DMS153 (cell line): ENCODE results near the gene BBS4.
"Not testable (repeated sequence)": the region's sequence is repeated elsewhere in the genome, so short reads cannot be mapped to it uniquely, and the experiment has no call there.

Source experiments
- DNase-seq: peaks from one replicate; lab custom pipeline; 2025; lab: John Stamatoyannopoulos, UW

Gene BBS4

DNA sequence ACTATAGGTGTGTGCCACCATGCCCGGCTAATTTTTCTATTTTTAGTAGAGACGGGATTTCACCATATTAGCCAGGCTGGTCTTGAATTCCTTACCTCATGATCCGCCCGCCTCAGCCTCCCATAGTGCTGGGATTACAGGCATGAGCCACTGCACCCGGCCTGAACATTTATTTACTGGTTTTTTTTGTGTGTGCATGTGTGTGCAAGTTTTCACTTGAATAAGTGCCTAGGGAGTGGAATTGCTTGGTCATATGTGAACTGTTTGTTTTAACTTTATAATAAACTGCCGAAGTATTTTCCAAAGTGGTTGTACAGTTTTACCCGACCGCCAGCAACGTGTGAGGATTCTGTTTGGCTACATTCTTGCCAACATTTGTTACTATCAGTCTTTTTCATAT is 14.1 kb downstream of the BBS4 start:
- DNase-seq: no peak

DNA sequence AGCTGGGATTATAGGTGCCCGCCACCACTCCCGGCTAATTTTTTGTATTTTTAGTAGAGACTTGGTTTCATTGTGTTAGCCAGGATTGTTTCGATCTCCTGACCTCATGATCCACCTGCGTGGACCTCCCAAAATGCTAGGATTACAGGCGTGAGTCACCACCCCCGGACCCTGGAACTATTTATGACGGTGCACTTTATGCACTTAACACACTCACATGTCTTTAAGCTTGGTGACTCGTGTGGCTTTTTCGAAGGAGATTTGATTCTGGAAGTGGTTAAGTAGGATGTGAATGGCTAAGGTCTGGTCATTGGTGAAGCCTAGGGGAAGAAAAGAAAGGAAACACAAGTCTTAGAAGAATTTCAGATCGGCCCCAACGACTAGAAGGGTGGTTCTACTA is 20.3 kb downstream of the BBS4 start:
- no peak for DNase-seq

DNA sequence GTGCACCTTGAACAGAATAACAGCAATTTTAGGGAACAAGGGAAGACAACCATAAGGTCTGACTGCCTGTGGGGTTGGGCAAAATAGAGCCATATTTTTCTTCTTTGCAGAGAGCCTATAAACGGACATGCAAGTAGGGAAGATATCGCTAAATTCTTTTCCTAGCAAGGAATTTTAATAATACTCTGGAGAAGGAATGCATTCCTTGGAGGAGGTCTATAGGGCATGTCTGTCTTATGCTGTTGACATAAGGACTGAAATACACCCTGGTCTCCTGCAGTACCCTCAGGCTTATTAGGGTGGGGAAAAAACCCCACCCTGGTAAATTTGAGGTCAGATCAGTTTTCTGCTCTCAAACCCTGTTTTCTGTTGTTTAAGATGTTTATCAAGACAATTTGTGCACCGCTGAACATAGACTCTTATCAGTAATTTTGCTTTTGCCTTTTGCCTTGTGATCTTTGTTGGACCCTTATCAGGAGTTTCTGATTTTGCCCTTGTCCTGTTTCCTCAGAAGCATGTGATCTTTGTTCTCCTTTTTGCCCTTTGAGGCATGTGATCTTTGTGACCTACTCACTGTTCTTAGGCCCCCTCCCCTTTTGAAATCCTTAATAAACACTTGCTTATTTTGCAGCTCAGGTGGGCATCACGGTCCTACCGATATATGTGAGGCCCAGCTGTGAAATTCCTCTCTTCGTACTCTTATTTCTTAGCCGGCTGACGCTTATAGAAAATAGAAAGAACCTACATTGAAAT is 22.7 kb downstream of the BBS4 start:
- not testable (repeated sequence) for DNase-seq

DNA sequence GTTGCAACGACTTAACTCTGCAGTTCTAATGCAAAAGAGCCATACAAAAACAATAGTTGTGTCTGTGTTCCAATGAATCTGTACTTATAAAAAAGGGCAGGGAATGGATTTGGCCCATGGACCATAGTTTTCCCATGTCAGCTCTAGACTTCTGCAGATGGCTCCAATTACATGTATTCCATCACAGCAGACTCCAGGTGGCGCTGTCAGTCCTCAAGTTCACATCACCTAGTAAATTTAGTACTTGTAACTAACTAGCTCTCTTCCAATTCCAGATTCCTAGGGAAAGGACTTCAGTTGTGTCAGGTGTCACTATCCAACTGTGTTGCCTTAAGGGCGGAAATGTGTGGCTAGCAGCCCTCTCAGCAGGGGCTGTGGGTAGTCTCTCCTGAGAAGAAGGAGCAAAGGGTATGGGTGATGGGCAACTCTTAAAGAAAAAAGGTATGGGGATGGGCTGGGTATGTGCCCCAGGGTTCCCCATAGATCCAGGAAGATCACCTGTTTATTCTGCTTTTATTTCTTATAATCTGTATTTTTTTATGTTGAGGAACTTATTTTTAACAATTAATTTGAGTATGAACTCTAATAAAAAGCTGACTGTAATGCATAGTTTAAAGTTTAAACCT is 36.2 kb downstream of the BBS4 start:
- no peak for DNase-seq

DNA sequence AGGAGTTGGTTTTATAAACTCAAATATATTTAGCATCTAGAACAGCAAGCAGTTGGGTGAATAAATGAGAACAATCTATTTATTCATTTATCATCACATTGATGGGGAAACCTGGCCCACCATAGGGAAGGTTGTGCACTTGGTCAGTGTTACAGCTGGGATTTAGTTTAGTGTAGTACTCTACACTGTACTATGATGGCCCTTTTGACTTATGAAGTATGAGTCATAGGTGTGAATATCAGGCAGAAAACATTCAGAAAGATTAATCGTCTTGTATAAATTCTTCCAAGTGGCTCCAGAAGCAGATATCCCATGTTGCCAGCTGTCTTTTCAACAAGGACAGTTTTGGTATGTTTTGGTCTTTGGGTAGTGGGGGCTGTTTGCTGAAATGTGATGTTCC is 38.0 kb downstream of the BBS4 start:
- no peak for DNase-seq

DNA sequence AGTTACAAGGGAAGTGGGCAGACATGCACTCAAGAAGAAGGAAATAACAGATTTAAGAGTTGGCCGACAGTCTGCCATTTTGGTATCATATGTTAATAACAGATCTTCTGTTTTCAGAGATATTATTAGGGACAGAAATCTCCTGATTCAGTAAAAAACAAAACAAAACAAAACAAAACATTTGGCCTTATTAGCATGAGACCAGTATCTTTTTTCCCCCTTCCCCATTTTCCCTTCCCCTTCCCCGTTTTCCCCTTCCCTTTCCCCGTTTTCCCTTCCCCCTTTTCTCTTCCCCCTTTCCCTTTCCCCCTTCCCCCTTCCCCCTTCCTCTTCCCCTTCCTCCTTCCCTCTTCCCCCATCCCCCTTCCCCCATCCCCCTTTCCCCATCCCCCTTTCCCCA is 39.4 kb downstream of the BBS4 start:
- DNase-seq: no peak

DNA sequence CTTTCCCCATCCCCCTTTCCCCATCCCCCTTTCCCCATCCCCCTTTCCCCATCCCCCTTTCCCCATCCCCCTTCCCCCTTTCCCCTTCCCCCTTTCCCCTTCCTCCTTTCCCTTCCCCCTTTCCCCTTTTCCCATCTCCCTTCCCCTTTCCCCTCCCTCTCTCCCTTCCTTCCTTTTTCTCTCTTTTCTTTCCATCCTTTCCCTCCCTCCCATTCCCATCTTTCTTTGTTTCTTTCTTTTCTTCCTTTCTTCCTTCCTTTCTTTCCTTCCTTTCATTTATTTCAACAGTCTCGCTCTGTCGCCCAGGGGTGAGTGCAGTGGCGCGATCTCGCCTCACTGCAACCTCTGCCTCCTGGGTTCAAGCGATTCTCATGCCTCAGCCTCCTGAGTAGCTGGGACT is 39.8 kb downstream of the BBS4 start:
- not testable (repeated sequence) for DNase-seq

DNA sequence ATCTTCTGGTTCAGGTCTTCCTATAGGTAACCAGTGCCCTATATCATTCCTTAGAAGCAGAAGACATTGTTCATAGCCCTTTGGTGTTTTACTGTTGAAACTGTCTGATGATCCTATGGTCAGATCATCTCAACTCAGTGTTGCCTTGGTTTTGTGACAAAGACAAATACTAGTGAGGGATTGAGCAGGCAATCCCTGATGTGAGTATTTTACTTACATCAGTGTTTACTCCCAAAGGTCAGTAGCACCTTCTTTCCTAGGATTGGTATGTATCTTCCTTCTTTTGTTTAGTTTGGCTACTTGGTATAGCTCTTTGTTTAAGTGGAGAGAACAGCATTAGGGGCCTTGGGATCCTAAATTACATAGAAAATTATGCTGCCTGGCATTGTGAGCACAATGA is 41.1 kb downstream of the BBS4 start:
- DNase-seq: no peak

DNA sequence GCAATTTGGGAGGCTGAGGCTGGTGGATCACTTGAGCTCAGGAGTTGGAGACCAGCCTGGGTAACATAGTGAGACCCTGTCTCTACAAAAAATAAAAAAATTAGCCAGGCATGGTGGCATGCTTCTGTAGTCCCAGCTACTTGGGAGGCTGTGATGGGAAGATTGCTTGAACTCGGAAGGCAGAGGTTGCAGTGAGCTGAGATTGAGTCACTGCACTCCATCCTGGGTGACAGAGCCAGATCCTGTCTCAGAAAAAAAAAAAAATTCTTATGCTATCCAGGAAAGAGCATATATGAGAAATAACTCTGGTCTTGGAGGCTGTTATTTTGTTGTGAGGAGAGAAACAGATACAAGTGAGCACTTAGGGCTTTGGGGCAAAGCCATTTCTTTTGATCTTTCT is 42.2 kb downstream of the BBS4 start:
- not testable (repeated sequence) for DNase-seq

DNA sequence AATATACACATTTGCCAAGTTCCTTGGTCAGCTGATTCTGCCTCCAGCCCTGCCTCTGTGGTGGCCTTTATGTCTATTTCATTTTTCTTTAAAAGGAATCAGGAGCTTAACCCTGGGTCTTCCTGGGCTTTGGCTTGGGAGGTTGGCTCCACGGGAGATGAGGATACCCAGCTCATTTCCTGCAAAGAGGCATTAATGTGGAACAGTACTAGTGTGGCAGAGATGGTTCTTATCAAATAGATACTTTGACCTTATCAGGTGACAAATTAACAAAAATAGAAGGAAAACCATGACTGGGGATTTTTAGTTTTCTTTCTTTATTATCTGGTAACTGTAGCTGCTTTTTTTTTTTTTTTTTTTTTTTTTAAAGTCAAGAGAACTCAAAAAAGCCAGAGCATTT is 42.8 kb downstream of the BBS4 start:
- DNase-seq: no peak

DNA sequence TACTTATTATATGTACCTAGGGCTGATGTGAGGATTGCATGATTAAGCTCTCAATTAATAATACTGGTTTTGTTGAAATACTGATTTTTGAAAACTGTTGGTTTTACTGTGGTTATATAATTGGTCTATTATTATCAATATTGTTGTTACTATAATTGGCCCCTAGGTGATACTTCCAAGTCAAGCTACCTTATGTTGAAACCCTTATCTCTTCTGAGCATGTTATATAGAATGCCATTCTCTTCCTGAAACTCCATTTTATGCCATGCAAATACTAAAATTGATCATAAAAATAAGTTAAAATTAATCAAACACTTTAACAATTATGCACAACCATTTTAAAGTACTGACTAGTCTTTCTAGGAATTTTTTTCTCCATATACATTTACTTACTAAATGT is 46.1 kb downstream of the BBS4 start:
- DNase-seq: no peak

DNA sequence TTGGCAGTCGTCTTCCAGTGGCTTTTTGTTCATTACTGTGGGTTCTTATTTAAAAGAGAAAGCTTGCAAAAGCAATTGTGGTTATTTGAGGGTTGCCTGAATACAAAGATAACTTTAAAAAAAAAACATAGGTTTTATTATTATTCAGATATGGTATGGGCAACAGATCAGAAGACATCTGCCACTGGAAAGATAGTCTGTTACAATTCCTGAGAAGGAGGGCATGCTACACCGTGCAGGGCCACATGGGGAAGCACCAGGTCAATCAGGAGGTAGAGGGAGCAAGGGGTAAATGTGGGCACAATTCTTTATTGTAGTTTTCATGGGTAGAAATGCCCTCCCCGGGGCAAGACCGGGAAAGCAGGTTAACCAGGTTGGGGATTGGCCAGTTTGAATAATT is 46.5 kb downstream of the BBS4 start:
- DNase-seq: no peak

DNA sequence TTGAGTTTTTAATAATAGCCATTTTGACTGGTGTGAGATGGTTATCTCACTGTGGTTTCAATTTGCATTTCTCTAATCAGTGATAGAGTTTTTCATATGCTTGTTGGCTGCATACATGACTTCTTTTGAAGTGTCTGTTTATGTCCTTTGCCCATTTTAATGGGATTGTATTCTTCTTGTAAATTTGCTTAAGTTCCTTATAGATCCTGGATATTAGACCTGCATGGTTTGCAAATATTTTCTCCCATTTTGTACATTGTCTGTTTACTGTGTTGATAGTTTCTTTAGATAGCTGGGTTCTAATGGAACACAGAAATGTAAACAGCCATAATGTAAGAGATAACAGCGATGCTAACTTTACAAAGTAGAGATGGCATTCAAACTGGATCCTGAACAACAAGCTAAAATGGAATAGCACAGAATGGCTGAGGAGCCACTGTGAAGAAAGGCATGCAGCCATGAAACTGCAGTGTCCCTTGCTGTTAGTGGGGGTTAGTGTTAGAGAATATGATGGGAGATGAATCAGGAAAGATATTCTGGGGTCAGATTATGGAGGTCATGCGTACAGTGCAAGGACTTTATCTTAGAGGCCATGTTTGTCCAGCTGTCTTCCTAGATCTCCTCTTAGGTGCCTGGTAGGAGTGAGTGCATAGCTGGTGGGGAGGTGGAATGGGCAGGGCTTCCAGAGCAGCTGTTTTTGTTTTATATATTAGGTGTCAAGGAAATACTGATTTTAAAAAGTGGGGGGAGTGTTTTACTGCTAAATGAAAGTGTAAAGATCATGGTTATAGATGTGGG is 48.1 kb downstream of the BBS4 start:
- no peak for DNase-seq

DNA sequence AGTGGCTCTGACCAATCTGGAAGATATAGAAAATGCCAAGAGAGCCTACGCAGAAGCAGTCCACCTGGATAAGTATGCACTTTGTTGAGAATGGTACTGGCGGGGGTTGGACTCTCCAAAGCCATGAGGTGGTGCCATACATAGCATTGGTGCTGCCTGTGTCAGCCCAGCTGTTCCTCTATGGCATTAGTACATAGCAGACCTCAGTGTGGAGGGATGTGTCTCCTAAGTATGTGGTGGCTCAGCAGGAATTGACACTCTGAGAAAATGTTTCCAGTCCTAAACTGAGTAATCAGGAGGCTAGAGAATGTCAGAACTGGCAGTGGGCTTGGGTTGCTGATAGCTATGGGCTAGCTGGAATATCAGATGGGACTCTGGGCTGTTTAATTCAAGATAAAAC is 49.1 kb downstream of the BBS4 start:
- DNase-seq: no peak

DNA sequence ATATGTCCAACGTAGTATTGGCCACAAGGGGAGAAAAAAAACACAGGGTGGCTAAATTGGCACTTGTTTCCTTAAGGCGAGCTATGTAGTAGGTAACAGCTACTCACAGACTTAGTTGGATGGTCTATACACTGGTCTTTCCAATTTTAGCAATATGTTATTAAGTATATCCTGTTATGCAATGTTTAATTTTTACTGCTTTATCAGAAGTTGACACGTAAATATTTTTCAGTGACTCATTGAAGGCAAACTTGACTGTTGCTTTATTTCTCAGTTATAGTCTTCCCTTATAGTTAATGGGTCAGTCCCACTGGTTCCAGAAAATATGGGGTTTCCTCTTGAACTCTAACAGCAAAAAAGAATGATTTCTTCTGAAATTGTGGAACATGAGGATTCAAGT is 51.1 kb downstream of the BBS4 start:
- no peak for DNase-seq

DNA sequence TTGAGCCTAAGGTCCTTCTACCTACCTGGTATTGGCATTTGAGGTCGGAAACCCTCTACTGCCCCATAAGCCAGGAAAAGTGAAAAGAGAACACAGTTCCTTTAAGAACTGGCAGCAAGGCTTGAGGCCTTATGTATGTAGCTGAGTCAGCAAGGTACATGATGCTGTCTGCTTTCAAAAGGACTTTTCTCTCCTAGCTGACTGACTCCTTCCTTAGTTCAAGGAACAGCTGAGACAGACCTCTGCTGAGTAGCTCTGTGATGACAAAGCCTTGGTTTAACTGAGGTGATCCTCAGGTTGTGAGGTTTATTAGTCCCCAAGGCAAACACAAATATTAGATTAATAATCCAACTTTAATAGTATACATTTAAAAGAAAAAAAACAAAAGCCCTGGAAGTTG is 51.7 kb downstream of the BBS4 start:
- no peak for DNase-seq

DNA sequence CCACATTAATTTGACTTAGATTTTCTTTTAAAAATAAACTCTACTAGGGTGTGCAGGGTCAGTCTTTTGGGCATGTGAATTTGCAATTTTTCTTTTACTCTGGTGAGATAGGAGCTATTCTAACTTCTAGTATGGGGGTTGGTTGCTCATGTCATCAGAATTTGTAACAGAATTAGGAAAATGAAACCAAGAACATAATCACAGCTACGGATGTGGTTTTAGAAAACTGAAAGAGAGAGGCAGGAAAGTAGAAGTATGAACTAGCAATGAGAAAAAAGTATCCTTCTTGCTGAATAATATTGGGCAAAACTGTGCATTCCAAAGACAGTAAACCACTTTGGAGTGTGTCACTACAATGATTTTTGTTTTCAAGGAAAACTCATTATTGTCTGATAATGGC is 54.2 kb downstream of the BBS4 start:
- no peak for DNase-seq

DNA sequence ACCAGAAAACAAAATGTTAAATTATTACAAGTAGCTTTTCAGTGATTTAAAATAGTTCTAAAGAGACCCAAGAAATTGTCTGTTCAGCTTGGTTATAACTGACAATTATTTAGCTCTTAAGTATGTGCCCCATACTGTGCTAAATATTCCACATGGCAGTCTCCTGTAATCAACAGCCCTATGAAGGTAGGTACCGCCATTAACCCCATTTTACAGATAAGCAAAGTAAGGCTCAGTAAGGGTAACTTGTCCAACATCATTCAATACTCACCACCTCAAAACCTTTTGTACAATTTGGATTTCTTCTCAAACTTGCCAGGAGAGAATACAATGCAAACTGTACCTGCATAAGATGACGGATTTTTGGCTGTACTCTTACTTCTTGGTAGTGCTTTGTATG is 63.7 kb downstream of the BBS4 start:
- no peak for DNase-seq

DNA sequence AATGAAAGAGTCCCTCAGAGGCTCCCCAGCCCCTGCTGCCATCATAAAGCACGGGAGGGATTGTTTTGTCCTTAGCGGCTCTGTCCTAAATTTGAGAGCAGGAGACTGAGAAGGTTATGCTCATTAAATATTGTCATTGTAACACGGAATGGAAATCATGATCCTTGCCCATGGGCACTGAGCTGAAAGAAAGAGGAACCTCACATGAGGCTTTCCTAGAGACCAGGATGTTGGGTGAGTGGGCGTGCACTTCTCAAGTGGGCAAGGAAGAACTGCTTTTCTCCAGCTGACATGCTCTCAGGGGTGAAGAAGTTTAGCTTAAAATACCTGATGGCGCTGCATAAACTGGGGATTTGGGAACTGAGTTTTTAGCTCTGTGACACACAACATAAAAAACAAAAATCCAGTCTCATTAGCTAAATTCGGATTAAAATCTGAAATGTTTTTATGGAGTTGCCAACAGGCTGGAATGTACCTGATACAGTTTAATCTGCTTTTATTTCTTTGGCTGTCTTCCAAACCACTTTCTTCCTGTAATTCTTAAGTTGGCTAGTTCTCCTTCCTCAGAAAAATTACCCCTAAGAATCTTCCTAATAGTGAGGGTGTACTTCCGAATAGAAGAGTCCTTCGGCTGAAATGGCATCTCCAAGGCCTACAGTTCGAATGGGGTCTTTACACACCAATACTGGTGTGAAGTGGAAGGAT is 65.9 kb downstream of the BBS4 start:
- no peak for DNase-seq

DNA sequence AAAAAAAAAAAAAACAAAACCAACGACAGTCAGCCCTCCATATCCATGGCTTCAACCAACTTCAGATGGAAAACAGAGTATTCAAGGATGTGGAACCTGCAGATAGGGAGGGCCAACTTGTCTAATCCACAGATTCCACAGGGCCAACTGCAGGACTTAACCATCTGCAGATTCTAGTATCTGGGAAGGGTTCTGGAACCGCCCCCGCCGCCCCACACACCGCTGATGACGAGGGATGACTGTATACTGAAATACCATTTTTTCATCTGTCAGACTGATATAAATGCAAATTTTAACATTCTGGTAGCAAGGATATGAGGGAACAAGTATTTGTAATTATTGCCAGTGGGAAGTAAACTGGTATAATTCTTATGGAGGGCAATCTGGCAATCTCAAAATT is 68.1 kb downstream of the BBS4 start:
- DNase-seq: no peak

DNA sequence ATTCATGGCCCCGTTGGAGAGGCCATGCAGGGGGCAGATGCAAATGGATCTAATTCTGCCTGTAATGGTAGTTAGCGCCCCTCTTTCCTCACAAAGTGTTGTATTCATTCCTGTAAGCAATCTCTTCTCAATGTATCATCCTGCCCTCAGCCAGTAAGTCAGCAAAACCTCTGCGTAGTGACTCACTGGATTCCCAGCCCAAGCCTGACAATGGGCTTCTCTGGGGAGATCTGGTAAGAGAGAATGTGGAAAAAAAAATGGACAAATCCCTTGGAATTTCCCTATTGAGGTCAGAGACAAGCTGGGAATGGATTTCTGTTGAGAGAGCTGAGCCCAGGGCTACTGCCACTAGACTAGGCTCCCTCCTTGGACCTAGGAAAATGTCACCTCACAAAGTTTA is 72.2 kb downstream of the BBS4 start:
- DNase-seq: no peak

DNA sequence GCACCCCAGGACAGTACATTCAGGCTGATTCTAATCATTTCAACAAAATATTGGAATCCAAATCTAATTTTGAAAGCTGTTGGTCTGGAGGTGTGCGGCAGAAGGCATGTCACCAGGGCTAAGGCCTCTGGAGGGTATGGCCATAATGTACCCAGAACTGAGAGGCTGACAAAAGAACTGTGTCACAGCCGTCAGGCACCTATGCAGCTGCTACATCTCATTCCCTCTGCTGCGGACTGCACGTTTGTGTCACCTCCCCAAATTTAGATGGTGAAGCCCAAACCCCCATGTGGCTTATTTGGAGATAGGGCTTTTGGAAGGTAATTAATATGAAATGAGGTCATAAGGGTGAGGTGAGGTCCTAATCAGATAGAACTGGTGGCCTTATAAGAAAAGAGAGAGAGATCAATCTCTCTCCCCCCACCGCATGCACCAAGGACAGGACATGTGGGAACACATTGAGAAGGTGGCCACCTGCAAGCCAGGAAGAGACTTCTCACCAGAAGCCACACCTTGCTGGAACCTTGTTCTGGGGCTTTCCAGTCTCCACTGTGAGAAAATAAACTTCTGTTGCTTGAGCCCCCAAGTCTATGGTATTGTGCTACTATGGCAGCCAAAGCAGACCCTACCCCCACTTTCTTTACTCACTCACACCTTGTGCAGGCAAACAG is 74.7 kb downstream of the BBS4 start:
- no peak for DNase-seq
